ENCODE data around the gene BUD13. TPM values are rescaled to one million over a fixed set of nuclear protein-coding genes. Genes with fewer than 3 reads are reported as not detected.

Gene BUD13
- total RNA-seq, 1 donor from 2014 or later: 34.3 TPM

GRCh38 chr11:116718955-116719501 lies 53.8 kb downstream of the BUD13 start:
- Mint-ChIP-seq H3K4me3 (ENCODE audit: low read depth) (no peak overlapping the region), H3K4me1 (ENCODE audit: low read depth) (no peaks in the 10 kb centered on the region), H3K9me3 (no peaks in the 10 kb centered on the region), H3K36me3 (ENCODE audit: low read depth) (no peaks in the 10 kb centered on the region), H3K27ac (no peak overlapping the region), H3K27me3 (ENCODE audit: low read depth) (no peaks in the 10 kb centered on the region)
- intact Hi-C loops (cut with micrococcal nuclease): no loop called here
- no peak for DNase-seq (ENCODE audit: low spot score)

GRCh38 chr11:116716621-116717020 lies 56.2 kb downstream of the BUD13 start:
- no peak for DNase-seq (ENCODE audit: low spot score)
- intact Hi-C loops (cut with micrococcal nuclease): no loop called here
- no peaks in the 10 kb centered on the region for H3K4me1 Mint-ChIP-seq (ENCODE audit: low read depth)
- H3K9me3 Mint-ChIP-seq: no peaks in the 10 kb centered on the region
- H3K27me3 Mint-ChIP-seq (ENCODE audit: low read depth): no peaks in the 10 kb centered on the region
- H3K27ac Mint-ChIP-seq: no peak overlapping the region
- H3K4me3 Mint-ChIP-seq (ENCODE audit: low read depth): no peak overlapping the region
- no peaks in the 10 kb centered on the region for H3K36me3 Mint-ChIP-seq (ENCODE audit: low read depth)

GRCh38 chr11:116715383-116715782 lies 57.4 kb downstream of the BUD13 start:
- no peak overlapping the region for H3K27ac Mint-ChIP-seq
- intact Hi-C loops (cut with micrococcal nuclease): no loop called here
- H3K9me3 Mint-ChIP-seq: no peaks in the 10 kb centered on the region
- H3K4me1 Mint-ChIP-seq (ENCODE audit: low read depth): no peaks in the 10 kb centered on the region
- DNase-seq (ENCODE audit: low spot score): no peak
- H3K4me3 Mint-ChIP-seq (ENCODE audit: low read depth): no peak overlapping the region
- peaks cover 2% of the 10 kb centered on the region for H3K27me3 Mint-ChIP-seq (ENCODE audit: low read depth)
- no peaks in the 10 kb centered on the region for H3K36me3 Mint-ChIP-seq (ENCODE audit: low read depth)

DNA sequence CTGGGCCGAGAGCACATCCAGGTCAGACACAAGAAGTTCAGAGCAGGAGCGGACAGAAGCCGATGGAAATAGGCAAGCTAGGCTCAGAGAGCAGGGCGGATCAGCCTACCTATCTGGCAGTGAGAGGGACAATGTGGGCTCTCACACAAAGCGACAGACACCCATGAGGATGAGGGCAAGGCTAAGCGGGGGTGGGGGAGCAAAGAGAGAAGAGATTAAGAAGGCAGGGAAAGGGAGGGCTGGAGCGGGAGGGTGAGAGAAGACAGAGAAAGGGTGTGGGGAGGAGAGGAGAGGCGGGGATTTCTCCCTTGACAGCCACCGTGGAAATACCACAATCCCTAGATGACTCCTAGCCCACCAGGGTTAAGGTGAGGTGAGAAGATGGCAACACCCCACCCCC lies 57.9 kb downstream of the BUD13 start:
- no peaks in the 10 kb centered on the region for H3K9me3 Mint-ChIP-seq
- no peaks in the 10 kb centered on the region for H3K36me3 Mint-ChIP-seq (ENCODE audit: low read depth)
- no peak for DNase-seq (ENCODE audit: low spot score)
- intact Hi-C loops (cut with micrococcal nuclease): no loop called here
- no peaks in the 10 kb centered on the region for H3K4me1 Mint-ChIP-seq (ENCODE audit: low read depth)
- H3K27ac Mint-ChIP-seq: no peak overlapping the region
- H3K27me3 Mint-ChIP-seq (ENCODE audit: low read depth): peaks cover 5% of the 10 kb centered on the region
- H3K4me3 Mint-ChIP-seq (ENCODE audit: low read depth): no peak overlapping the region

- Mint-ChIP-seq H3K9me3 (no peaks in the 10 kb centered on the region), H3K36me3 (ENCODE audit: low read depth) (no peaks in the 10 kb centered on the region), H3K27ac (no peak overlapping the region), H3K27me3 (ENCODE audit: low read depth) (peaks cover 15% of the 10 kb centered on the region), H3K4me1 (ENCODE audit: low read depth) (no peaks in the 10 kb centered on the region), H3K4me3 (ENCODE audit: low read depth) (no peak overlapping the region)
- intact Hi-C loops (cut with micrococcal nuclease): no loop called here
- no peak for DNase-seq (ENCODE audit: low spot score)
Observed at GRCh38 chr11:116712428-116712827, 60.4 kb downstream of the BUD13 start.

DNA sequence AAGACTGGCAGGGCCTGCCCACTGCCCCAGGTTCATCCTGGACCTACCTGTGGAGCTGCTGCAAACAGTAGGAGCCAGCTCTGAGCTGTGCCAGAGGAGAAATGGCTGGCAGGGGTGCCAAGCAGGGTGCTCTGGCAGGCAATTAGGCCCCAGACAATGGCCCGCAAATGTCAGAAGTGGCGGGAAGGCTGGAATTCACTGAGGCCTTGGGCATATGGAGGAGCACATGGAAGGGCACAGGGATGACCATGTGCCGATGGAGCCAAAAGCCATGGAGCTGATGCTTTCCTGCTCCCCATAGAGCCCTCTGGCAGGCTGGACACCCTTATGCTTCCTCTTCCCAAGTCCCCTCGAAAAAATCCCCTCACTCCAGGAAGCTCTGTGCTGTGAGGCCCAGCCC lies 62.0 kb downstream of the BUD13 start:
- no peak overlapping the region for H3K27ac Mint-ChIP-seq
- H3K4me3 Mint-ChIP-seq (ENCODE audit: low read depth): no peak overlapping the region
- peaks cover 21% of the 10 kb centered on the region for H3K27me3 Mint-ChIP-seq (ENCODE audit: low read depth)
- no peaks in the 10 kb centered on the region for H3K9me3 Mint-ChIP-seq
- no peaks in the 10 kb centered on the region for H3K36me3 Mint-ChIP-seq (ENCODE audit: low read depth)
- no peaks in the 10 kb centered on the region for H3K4me1 Mint-ChIP-seq (ENCODE audit: low read depth)
- DNase-seq (ENCODE audit: low spot score): no peak
- intact Hi-C loops (cut with micrococcal nuclease): no loop called here

DNA sequence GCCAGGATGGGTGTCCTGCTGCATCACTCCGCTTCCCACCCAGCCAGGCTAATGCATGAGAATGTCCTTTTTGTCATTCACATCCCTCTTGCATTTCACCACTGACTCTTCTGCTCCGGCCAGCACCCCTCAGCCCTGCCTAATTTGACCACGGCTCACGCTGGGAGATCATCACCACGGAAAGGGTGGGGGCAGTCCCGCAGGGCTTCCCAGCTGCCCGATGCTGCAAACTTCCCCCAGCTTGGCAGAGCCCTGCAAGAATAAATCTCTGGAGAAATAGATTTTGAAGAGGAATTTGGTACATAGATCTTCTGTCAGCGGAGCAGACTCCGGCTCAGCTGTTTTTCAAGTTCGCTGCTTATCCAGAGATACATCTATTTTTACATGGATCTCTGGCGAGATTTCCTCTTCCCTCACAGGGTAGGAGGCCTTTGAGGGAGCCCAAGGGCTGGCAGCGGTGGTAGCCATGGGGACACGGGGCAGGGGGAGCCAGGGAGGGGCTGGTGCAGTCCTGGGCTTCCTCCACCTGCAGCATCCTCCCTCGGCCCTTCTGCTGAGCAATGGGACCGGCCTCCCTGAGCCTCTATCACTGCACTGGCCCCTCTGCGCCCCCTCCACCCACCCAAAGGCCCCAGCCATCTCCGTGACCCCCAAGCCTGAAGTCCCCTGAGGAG lies 62.6 kb downstream of the BUD13 start:
- DNase-seq (ENCODE audit: low spot score): no peak
- Mint-ChIP-seq H3K4me1 (ENCODE audit: low read depth) (no peaks in the 10 kb centered on the region), H3K4me3 (ENCODE audit: low read depth) (no peak overlapping the region), H3K27me3 (ENCODE audit: low read depth) (peaks cover 23% of the 10 kb centered on the region), H3K27ac (no peak overlapping the region), H3K36me3 (ENCODE audit: low read depth) (no peaks in the 10 kb centered on the region), H3K9me3 (no peaks in the 10 kb centered on the region)
- intact Hi-C loops (cut with micrococcal nuclease): no loop called here

DNA sequence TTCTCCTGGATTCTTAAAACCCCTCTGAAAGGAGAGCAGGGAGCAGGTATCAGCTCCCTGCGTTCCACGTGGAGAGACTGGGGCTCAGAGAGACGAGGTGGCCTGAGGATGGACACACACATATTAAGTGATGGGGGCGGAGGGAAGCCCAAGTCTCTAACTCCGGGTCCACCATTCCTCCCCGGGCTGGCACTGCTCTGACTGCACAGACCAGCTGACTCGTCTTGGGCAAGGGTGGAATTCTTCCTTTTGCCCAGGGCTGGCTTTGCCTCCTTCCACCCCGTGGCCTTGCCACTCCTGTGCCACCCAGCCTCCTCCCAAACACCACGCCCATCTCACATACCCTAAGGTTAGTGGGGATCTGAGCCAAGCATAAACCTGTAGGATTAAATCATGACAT lies 65.0 kb downstream of the BUD13 start:
- Mint-ChIP-seq H3K27ac (no peak overlapping the region), H3K27me3 (ENCODE audit: low read depth) (peaks cover 25% of the 10 kb centered on the region), H3K4me3 (ENCODE audit: low read depth) (no peak overlapping the region), H3K9me3 (no peaks in the 10 kb centered on the region), H3K4me1 (ENCODE audit: low read depth) (no peaks in the 10 kb centered on the region), H3K36me3 (ENCODE audit: low read depth) (no peaks in the 10 kb centered on the region)
- no peak for DNase-seq (ENCODE audit: low spot score)
- intact Hi-C loops (cut with micrococcal nuclease): no loop called here

DNA sequence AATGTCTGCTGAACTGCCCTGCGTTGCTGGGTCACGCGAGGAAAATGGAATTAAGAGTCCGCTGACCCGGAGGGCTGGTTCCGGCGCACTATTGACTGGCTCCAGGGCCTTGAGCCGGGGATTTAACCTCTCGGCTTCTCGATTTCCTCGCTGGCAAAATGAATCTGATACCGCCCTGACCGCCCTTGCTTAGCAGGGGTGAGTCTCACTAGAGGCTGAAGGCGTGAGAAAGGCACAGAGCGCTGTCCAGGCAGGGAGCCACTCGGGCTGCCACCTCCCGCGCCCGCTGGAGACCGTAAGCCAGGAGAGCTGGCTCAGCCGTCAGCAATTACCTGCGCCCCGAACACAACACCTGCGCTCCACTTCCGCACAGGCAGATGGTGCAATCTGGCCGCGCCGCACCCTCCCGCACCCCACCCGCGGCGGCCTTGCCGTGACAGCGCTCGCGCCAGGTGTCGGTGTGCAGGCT lies 65.6 kb downstream of the BUD13 start:
- H3K9me3 Mint-ChIP-seq: no peaks in the 10 kb centered on the region
- intact Hi-C loops (cut with micrococcal nuclease): no loop called here
- H3K27me3 Mint-ChIP-seq (ENCODE audit: low read depth): peaks cover 25% of the 10 kb centered on the region
- H3K27ac Mint-ChIP-seq: no peak overlapping the region
- H3K4me3 Mint-ChIP-seq (ENCODE audit: low read depth): no peak overlapping the region
- H3K4me1 Mint-ChIP-seq (ENCODE audit: low read depth): no peaks in the 10 kb centered on the region
- no peak for DNase-seq (ENCODE audit: low spot score)
- H3K36me3 Mint-ChIP-seq (ENCODE audit: low read depth): no peaks in the 10 kb centered on the region

DNA sequence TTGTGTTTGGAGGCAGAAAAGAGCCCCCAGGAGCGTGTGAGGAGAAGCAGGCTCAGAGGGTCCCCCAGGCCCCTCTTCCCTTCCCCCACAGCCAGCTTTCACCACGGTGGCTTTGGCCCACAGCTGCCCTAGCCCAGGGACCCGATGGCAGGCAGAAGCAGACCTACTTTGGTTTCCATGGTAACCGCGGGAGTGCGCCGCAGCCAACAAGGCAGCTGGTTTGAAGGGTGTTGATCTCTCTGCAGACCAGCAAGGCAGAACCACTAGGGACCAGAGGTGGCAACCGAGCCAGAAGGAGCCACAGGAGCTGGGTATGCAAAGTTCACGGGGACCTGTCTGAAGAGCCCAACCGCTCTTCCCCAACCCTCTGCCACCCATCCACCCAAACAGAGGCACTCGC lies 69.4 kb downstream of the BUD13 start:
- H3K4me1 Mint-ChIP-seq (ENCODE audit: low read depth): no peaks in the 10 kb centered on the region

GRCh38 chr11:116702772-116703385 lies 69.9 kb downstream of the BUD13 start:
- Mint-ChIP-seq H3K27me3 (ENCODE audit: low read depth) (peaks cover 13% of the 10 kb centered on the region), H3K4me1 (ENCODE audit: low read depth) (no peaks in the 10 kb centered on the region), H3K4me3 (ENCODE audit: low read depth) (no peak overlapping the region), H3K36me3 (ENCODE audit: low read depth) (no peaks in the 10 kb centered on the region), H3K9me3 (no peaks in the 10 kb centered on the region), H3K27ac (no peak overlapping the region)
- DNase-seq (ENCODE audit: low spot score): no peak
- intact Hi-C loops (cut with micrococcal nuclease): no loop called here

More for the DNA sequence above, 69.4 kb downstream of the BUD13 start:
- H3K36me3 Mint-ChIP-seq (ENCODE audit: low read depth): no peaks in the 10 kb centered on the region
- no peak for DNase-seq (ENCODE audit: low spot score)
- intact Hi-C loops (cut with micrococcal nuclease): no loop called here
- peaks cover 13% of the 10 kb centered on the region for H3K27me3 Mint-ChIP-seq (ENCODE audit: low read depth)
- no peak overlapping the region for H3K27ac Mint-ChIP-seq
- no peak overlapping the region for H3K4me3 Mint-ChIP-seq (ENCODE audit: low read depth)
- no peaks in the 10 kb centered on the region for H3K9me3 Mint-ChIP-seq

DNA sequence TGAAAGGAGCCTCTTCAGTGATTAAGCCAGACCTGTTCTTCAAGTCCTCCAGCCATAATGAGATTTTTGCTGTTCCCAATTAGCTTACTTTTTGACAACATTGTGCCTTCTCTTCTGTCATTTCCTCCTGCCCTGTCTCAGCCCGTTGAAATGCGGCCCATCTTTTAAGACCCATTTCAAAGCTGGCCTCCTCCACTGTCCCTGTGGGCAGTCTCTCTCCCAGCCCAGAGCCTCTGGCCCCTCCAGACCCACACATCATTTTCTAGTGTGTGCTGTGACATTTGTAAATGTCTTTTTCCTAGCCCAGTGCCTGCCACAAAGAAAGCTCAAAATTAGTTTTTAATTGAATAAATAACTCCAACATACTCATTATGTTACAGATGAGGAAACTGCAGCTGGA lies 70.9 kb downstream of the BUD13 start:
- Mint-ChIP-seq H3K36me3 (ENCODE audit: low read depth) (no peaks in the 10 kb centered on the region), H3K4me1 (ENCODE audit: low read depth) (no peaks in the 10 kb centered on the region), H3K4me3 (ENCODE audit: low read depth) (no peak overlapping the region)

GRCh38 chr11:116701297-116701801 lies 71.4 kb downstream of the BUD13 start:
- H3K9me3 Mint-ChIP-seq: no peaks in the 10 kb centered on the region
- peaks cover 5% of the 10 kb centered on the region for H3K27me3 Mint-ChIP-seq (ENCODE audit: low read depth)
- DNase-seq (ENCODE audit: low spot score): no peak
- H3K4me3 Mint-ChIP-seq (ENCODE audit: low read depth): no peak overlapping the region
- H3K4me1 Mint-ChIP-seq (ENCODE audit: low read depth): no peaks in the 10 kb centered on the region
- no peak overlapping the region for H3K27ac Mint-ChIP-seq
- intact Hi-C loops (cut with micrococcal nuclease): no loop called here
- H3K36me3 Mint-ChIP-seq (ENCODE audit: low read depth): no peaks in the 10 kb centered on the region

More for the DNA sequence above, 70.9 kb downstream of the BUD13 start:
- Mint-ChIP-seq H3K27ac (no peak overlapping the region), H3K9me3 (no peaks in the 10 kb centered on the region), H3K27me3 (ENCODE audit: low read depth) (peaks cover 6% of the 10 kb centered on the region)
- DNase-seq (ENCODE audit: low spot score): no peak
- intact Hi-C loops (cut with micrococcal nuclease): no loop called here
